CD4-positive, alpha-beta T cell treated with Interleukin-21 for 1 hour (primary cell): ENCODE data around the gene NEDD8.

ENCODE experiments used
- DNase-seq: peaks from one replicate; pipeline ENCODE4 v3.0.0-alpha.2; 2020

NEDD8 gene

DNA sequence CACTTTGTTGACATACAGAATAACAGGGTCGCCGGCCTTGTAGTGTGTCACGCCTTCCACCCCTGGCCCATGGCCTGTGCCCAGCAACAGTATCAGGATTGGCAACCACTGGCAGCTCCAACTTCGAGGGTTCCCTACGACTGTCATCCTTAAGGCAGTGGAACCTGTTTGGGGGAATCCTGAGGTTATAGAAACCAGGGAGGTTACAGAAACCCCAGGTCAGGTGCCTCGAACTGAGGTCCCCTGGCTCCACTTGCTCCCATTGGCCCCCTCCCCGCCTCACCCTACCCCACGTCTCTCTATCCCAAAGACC lies 37.3 kb downstream of the NEDD8 start:
- no peak for DNase-seq

DNA sequence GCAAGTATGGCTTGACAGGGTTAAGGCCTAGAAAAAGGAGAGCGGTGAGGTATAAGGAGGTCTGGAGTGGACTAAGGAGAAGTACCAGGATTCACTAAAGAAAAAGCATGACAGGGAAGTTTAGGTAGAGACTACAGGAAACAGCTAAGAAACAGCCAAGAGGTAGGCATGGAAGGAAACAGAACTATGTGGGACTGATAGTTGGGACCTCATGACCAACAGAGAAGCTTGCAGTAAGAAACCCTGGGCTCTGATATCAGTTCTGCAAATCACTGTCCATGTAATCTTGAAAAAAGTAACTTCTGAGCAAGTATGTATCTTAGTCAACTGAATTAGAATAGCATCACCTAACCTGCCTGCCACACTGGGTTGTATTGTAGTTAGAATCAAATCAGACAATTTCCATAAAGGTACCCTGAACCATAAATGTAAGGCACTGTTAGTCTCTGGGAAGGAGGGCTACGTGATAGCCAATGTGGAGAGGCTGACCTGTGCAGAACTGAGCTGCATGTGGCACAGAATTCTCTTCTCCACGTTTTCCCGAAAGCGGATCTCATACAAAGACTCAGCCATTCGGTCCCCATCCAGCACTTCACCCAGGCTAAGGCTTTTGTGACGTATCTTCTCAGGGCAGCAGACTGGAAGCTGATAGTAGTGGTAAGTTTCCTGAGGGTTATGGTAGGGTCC lies 37.8 kb downstream of the NEDD8 start:
- no peak for DNase-seq

- DNase-seq, result no peak
Measured at GRCh38 chr14:24192933-24193332, 39.2 kb downstream of the NEDD8 start.

- no peak for DNase-seq
Measured at GRCh38 chr14:24190416-24190815, 41.8 kb downstream of the NEDD8 start.

- DNase-seq, result no peak
Measured at GRCh38 chr14:24189460-24189859, 42.7 kb downstream of the NEDD8 start.

DNA sequence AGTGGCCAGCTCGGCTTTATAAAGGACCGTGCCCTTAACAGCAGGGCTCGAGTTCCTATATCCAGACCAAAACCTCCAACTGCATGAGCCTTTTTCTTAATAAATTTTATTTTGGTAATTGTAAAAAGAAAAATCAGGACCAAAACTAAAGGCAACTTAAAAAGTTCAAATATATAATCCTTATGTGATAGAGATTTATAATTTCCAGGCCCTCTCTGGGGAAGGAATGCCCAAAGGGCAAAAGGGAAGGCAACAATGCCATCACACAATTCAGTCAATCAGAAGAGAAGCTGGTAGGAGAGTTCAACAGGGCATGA lies 43.1 kb downstream of the NEDD8 start:
- DNase-seq, result no peak

DNA sequence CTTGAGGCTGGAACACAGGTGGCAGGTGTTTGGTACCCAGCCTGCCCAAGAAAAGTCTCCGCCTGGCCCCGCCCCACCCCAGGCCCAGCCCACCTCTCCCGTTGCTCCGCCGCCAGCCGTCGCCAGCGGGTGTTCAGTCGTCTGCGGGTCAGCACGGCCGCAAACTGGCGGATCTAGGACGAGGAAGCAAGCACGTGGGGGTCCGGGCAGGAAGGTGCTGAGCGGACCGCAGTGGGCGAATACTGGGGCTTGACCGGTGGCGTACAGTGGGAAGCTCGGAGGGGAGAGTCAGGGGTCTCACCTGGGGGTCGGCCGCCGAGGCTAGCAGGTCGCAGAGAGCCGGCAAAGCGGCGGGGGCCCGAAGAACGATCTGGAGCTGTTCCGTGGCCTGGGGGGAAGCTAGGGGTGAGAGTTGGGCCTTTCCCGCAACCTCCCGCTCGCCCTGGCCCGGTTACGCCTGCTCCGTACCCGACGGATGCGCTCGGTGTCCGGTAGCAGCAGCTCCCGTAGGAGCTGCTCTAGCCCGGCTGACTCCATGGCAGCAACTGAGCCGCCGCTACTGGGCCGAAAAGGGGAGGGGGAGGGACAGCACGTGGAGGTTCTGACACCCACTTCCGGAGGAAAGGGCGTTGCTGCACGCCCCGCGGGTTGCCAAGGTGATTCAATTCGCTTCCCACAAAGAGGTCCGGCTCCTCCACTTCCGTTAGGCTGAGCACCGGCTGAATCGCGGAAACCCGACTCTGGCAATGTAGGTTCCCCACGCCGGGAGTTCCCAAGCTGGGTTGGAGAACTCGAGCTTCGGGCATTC lies 43.7 kb downstream of the NEDD8 start, which contains the start of gene IPO4:
Gene IPO4, minus strand, starts transcription at position 566 of the 808 bp plus-strand sequence. Its CDS starts 29 bp downstream, at position 537.
- DNase-seq, result peak; percentile 97

DNA sequence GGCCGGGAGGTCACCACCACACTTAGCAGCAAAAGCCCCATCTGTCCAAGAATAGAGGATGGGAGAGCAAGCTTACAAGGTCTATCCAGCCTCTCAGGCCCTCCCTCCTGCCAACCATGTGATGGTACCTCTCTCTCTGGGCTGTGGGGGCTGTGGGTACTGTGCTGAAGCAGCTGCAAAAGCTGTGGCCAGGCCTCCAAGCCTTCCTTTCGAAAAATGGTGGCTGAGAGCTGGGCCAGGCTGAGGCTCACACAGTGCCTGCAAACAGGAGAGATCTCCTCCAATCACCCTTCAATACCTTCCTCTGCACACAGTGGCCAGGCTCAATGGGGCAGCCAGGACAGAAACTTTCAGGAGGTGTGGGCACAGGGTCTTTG lies 44.6 kb downstream of the NEDD8 start:
- no peak for DNase-seq

GRCh38 chr14:24186831-24187538 lies 45.2 kb downstream of the NEDD8 start:
- no peak for DNase-seq

DNA sequence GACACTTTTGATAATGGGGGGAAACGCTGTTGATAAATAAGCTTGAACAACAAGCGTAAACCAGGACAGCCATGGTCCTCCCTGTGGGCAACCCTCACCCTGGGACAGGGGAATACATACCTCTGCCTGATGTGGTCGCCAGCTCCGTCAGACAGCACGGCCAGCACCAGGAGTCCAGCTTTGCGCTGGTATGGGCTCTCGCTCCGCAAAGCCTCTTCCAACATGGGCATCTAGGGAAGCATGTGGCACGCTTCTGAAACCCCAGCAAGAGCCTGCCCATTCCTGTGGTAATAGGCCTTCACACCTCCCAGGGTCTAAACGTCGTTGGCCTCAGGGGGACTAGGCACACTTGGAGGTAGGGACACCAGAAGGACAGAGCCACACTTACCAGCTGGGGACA lies 46.4 kb downstream of the NEDD8 start:
- DNase-seq, result no peak

DNA sequence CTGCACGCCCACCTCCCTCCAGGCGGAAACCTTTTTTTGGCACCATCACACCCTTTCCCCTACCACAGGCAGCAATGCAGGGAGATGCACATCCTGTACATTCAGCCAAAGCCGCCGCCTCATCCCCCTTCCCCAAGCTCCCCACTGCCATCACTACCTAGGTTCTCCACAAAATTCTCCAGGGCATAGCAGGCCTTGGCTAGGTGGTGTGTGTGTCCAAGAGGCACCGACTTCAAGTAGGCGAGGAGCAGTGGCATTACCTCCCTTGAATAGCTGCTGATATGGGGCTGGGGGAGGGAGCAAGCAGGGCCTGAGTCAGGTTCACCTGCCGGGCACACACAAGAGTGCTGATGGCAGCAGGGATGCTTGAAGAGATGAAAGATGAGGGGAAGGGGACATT lies 47.1 kb downstream of the NEDD8 start:
- no peak for DNase-seq

- no peak for DNase-seq
Measured at GRCh38 chr14:24184104-24184970, 47.8 kb downstream of the NEDD8 start.

DNA sequence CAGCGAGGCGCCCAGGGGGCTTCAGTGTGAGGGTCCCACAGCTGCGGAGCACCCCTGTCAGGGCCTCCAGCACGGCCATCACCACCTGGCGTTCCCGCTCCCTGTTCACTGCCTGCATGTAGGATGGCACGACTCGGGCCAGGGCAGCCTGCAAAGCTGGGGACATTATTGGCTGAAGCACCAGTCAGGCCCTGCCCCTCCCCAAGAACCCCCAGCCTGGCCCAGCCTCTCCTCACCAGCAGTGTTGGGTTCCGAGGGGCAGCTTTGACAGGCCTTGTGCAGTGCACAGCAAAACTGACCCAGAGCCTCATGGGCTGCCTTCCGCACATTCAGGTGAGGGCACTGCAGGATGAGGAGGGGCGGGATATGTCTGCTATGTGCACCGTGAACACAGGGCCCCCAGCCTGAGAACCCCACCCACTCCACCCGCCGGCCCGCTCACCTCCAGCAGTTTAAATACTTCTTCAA lies 49.1 kb downstream of the NEDD8 start:
- DNase-seq, result no peak

DNA sequence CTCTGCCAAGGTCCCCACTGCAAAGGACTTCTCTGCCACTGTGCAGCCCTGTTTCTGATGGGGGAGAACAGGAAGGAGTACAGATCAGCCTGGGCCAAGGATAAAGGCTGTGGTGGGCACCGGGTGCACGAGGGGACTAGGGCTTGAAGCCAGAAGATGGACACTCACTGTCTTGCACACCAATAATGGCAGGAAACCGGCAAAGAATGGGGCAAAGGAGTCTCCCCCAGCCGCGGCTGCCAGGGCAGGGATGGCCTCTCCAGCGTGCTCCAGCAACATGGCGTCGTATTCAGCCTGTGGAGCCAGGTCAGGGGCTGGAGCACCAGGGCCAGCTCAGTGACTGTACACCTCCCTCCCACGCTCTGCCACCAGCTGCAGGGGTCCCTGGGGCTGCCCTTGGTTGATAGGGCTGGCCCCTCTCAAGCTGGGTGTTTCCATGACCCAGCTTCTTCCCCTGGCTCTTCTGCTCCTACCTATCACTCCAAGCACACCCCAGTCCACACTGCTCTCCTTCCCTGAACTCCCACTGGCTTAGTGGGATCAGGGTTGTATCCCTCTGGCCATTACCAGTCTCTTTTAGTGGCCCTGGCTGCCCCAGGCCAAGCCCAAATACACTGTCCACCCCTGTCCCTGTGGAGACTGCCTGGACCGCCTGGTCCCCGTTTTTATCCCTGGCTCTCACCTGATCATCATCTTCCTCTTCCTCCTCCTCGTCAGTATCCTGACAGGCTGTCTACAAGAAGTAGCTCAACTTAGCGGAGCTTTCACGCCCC lies 49.9 kb downstream of the NEDD8 start:
- DNase-seq, result no peak

DNA sequence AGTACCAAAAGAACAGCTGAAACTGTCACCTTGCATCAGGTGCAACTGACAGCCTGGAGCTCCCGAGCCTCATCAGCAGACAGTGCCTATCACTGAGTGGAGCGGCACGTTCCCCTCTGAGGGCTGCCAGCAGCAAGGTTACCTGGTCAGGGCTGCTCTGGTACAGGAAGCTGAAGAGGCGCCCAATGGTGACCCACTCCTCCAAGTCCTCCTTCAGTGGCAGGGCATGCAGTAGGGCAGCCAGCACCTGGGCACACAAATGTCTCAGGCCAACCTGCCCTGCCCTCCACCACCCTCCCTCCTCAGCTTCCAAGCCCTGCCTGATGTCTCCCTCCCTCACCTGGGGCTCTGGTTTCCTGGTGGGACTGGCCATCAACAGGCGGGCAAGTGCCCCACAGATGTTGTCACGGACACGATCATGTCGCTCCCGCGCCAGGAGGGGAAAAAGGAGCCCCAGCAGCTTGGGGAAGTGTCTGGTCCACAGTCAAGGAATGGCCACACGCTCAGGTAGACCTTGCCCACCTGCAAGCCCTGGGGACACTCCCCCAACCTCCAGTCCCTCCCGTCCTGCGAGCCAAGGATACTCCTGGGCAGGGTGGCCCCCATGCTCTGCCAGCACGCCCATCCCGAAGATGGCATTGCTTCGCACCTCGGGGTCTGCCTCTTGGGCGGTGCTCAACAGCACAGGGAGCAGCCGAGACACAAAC lies 50.6 kb downstream of the NEDD8 start:
- no peak for DNase-seq

DNA sequence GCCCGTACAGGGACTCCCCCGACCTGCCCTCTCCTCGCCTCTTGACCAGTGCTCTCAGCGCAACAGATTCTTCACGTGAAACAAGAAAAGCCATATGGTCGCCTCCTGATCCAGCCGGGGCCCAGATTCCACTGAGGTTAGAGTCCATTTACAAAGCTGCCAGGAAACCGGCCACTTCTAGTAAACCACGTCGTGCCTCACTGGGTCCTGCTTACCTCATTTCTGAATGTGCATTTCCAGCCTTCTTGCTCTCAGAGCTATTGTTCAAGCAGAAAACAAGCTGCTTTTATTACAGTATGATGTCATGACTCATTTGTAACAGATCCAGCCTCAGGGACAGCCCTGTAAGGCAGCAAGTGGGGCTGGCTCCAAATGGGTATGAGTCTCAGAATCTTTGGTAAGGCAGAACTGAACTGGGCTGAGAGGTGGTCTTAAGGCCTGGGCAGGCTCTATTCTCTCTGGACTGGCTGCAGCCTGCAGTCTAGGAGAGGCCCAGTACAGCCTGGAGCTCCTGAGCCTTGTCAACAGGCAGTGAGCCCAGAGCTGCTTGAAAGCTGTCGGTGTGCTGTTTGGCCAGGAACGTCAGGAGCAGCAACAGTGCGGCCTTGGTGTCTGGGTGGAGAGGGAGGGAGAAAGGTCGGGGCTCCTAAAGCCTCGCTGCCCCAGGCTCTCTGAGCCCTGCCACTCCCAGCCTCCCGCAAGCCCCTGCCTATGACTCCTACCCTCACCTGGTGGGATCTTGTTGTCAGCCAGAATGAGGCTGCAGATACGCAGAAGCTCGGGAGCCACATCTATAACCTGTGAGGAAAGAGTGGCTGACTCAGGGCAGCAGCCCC lies 52.0 kb downstream of the NEDD8 start:
- no peak for DNase-seq

DNA sequence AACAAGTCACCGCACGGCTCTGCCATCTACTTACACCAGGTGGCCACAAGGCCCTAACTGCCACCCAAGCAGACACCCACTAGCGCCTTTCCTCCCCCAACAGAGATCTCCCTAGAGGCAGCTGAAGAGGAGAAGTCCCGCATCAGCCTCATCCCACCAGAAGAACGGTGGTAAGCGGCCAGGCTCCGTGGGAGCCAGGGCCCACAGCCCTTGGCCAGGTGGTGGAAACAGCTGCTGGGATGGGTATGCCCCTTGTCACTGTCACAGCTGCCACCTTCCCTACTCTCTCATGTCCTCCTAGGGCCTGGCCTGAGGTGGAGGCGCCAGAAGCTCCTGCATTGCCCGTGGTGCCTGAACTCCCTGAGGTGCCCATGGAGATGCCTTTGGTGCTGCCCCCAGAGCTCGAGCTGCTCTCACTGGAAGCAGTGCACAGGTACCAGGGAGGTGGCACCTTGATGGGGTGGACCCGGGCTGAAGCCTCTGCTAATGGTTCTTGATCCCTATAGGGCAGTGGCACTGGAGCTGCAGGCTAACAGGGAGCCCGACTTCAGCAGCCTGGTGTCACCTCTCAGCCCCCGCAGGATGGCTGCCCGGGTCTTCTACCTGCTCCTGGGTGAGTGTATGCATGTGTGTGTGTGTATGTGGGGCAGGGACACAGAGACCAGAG lies 52.7 kb downstream of the NEDD8 start:
- DNase-seq, result no peak

GRCh38 chr14:24178399-24179178 lies 53.6 kb downstream of the NEDD8 start:
- DNase-seq, result no peak

DNA sequence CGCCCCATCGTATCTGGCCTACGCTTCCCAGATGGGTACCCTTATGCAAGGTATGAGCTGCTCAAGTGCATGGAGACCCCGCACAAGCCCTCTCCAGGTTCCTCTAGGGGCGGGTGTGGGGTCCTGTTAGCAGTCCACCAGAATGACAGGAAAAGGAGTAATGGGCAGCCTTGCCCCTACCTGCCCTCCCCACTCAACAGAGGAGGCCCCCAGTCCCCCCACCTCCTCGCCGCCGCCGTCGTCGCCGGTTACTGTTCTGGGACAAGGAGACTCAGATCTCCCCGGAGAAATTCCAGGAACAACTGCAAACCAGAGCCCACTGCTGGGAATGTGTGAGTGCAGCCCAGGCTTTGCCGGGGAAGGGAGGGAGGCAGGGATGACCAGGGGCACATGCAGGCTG lies 54.3 kb downstream of the NEDD8 start:
- no peak for DNase-seq
